GM12873 (cell line): Measurements from ENCODE around the gene CAMTA1.

Experiments
- TF ChIP-seq, protein P1 (sequence below): IDR thresholded peaks from 2 replicates; pipeline ENCODE4 v1.5.1; 2012; ENCODE audit warnings: low read depth, mild to moderate bottlenecking, moderate library complexity, low read length, control low read depth; ENCODE audit not compliant: insufficient read depth; ENCODE audit errors: missing control alignments

The CAMTA1 gene

DNA sequence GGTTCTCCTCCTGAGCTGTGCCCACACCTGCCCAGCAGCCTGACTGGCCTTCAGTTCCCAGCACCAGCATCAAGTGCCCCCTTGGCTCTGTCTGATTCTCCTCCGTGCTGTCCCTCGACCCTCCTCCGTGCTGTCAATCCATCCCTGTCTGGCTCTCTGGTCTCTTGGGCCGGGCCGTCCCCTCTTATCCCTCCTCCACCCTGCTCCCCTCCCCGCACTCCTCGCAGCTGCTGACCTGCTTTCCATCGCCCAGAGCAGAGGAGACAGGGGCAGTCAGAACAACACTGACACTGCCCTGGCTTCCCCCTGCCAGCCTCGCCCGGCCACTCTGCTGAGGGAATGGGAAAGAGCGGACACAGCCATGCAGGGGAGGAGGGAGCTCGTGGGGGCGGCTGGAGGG is 267.4 kb downstream of the CAMTA1 start:
- TF ChIP-seq, protein P1, sequence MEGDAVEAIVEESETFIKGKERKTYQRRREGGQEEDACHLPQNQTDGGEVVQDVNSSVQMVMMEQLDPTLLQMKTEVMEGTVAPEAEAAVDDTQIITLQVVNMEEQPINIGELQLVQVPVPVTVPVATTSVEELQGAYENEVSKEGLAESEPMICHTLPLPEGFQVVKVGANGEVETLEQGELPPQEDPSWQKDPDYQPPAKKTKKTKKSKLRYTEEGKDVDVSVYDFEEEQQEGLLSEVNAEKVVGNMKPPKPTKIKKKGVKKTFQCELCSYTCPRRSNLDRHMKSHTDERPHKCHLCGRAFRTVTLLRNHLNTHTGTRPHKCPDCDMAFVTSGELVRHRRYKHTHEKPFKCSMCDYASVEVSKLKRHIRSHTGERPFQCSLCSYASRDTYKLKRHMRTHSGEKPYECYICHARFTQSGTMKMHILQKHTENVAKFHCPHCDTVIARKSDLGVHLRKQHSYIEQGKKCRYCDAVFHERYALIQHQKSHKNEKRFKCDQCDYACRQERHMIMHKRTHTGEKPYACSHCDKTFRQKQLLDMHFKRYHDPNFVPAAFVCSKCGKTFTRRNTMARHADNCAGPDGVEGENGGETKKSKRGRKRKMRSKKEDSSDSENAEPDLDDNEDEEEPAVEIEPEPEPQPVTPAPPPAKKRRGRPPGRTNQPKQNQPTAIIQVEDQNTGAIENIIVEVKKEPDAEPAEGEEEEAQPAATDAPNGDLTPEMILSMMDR: no peak

DNA sequence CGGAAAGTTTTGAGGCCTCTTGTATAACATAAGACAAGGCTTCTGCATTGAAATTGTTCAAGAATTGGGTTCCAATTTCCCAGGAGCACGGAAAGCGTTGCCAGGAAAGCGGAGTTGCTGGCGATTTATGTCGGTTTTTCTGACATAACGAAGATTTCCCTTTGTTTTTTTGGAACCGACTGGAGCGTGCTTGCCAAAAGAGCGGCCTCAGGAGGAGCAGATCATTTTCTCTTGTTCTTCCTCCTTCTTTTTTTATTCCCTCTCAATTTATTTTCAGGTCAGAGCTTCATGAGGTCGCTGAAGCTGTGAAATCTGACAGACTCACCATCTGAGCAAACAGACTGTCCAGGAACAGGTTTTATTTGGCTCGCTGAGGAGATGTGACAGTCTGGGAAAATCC is 275.5 kb downstream of the CAMTA1 start:
- TF ChIP-seq, protein P1: no peak

DNA sequence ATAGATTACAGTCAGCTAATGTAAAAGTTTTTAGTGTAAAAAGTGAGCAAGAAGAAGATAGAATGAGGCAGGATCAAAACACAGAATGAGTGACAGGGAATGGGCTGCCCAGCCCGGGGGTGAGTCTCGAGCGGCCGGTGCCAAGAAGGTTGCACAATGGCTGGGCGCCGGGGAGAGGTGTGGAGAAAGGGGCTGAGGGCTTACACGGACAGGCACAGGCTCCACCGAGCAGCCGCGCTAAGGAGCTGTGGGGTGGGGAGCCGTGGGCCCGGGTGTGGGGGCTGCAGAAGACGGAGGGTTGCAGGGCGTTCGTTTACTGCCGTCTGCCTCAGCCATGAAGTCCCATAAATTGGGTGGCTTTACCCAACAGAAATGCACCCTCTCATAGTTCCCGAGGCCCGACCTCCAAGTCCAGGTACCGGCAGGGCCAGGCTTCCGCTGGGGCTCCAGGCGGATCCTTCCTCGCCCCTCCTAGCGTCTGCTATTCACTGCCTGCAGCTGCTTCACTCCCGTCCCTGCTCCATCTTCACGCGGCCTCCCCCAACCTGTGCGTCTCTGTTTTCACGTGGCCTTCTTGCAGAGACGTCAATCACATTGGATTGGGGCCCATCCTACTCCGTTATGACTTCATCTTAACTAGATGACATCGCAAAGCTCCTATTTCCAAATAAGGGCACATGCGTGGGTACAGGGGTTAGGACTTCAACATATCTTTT is 277.2 kb downstream of the CAMTA1 start:
- TF ChIP-seq, protein P1: no peak

DNA sequence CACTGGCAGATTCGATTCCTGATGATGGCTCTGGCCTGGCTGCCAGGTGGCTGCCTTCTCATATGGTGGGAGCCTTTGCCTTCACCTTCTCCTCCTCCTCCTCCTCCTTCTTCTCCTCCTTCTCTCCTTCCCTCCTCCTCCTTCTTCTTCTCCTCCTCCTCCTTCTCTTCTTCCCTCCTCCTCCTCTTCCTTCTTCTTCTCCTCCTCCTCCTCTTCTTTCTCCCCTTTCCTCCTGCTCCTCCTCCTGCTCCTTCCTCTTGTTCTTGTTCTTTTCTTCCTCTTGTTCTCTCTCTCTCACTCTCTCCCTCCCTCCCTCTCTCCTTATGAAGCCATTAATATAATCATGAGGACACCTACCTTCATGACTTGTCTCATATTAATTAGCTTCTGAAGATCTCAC is 278.7 kb downstream of the CAMTA1 start:
- TF ChIP-seq, protein P1: no peak

DNA sequence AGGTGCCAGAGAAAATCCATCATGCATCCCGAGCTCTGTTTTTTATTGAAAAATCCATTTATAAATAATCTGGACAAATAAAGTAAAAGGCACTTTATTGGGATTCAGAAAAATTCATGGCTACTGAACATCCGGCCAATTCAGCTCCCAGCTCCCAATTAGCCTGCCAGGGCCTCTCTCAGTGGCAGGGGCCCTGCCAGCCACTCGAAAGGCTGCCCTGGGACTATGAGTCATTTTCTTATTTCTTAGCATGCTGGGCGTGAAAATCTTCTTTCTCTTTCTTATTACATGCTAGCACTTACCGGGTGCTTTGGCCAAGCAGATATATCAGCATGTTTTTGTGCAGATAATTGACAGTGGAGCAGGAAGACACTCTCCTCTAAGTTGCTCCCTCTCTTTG is 283.3 kb downstream of the CAMTA1 start:
- TF ChIP-seq, protein P1: no peak

DNA sequence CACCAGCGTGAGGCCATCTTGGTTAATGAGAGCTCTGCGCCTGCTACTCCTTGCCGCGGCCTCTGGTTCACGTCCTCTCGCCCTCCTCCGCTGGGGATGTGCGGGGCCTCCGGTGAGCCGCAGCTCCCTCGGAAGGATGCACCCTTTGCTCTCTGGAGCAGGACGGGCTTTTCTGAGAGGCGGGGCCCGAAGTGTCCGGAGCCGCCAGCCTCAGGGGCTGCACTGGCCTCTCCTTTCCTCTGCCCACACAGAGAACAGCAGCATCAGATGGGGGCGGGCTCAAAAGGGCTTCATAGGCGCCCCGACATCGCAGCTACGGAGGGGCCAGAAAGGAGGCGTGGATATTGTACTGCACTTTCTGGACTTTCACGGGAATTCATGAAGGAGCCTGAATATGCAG is 284.7 kb downstream of the CAMTA1 start:
- TF ChIP-seq, protein P1: no peak

DNA sequence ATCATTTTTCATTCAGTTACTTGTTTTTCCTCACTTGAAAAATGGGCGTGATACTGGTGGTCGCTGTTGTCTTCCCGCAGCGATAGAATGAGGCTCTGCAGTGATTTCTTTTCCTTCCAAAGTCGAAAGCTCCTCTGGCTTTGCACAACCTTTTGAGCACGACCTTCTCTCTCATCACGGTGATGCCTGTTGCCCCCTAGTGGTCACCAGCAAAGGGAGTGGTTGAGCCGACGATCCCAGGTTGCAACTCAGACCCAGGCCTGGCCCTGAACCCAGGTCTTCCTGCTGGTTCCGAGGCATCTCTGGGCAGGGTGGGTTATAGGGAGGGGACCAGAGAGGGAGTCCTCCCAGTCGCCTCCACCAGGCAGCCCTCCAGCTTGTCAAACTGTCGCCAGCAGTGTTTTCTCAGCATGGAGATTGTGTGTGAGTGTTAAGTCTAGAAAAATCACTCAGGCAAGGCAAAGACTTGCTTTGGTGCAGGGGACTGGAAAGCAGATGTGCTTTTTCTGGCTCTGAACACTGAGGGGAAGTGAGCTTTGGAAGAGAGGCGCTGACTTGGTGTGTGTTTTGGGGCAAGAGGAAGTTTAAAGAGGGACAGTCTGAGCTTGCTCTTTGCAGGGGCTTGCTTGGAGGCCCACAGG is 285.3 kb downstream of the CAMTA1 start:
- TF ChIP-seq, protein P1: peak; percentile 95
